ENCODE results near the gene DCBLD1.
A peak's percentile ranks its signal among the peaks of the same experiment; 100 is the strongest.

DCBLD1 gene

GRCh38 chr6:117483645-117484016, 1.2 kb downstream of the DCBLD1 start:
- no peaks in the 10 kb centered on the region for H3K36me3 Mint-ChIP-seq
- peaks cover 64% of the 10 kb centered on the region for H3K27me3 Mint-ChIP-seq

GRCh38 chr6:117484052-117484646, 1.7 kb downstream of the DCBLD1 start:
- peak overlapping the region; percentile 70 for H3K27ac Mint-ChIP-seq
- H3K27me3 Mint-ChIP-seq: peaks cover 59% of the 10 kb centered on the region
- H3K4me3 Mint-ChIP-seq: peak overlapping the region; percentile 84

More at GRCh38 chr6:117483645-117484016, 1.2 kb downstream of the DCBLD1 start:
- no peak for ATAC-seq
- Mint-ChIP-seq H3K4me3 (peak overlapping the region; percentile 84), H3K4me1 (peaks cover 19% of the 10 kb centered on the region), H3K27ac (peak overlapping the region; percentile 70), H3K9me3 (no peaks in the 10 kb centered on the region)

GRCh38 chr6:117485433-117485832, 3.0 kb downstream of the DCBLD1 start:
- Mint-ChIP-seq H3K9me3 (no peaks in the 10 kb centered on the region), H3K4me1 (peaks cover 19% of the 10 kb centered on the region)
- ATAC-seq: no peak

More at GRCh38 chr6:117484052-117484646, 1.7 kb downstream of the DCBLD1 start:
- H3K9me3 Mint-ChIP-seq: no peaks in the 10 kb centered on the region
- peaks cover 19% of the 10 kb centered on the region for H3K4me1 Mint-ChIP-seq
- no peaks in the 10 kb centered on the region for H3K36me3 Mint-ChIP-seq
- no peak for ATAC-seq

GRCh38 chr6:117487821-117488220, 5.3 kb downstream of the DCBLD1 start:
- Mint-ChIP-seq H3K36me3 (no peaks in the 10 kb centered on the region), H3K9me3 (no peaks in the 10 kb centered on the region), H3K4me3 (no peak overlapping the region), H3K27me3 (peaks cover 35% of the 10 kb centered on the region), H3K27ac (no peak overlapping the region), H3K4me1 (peaks cover 7% of the 10 kb centered on the region)
- no peak for ATAC-seq

More at GRCh38 chr6:117485433-117485832, 3.0 kb downstream of the DCBLD1 start:
- Mint-ChIP-seq H3K27me3 (peaks cover 53% of the 10 kb centered on the region), H3K27ac (no peak overlapping the region), H3K36me3 (no peaks in the 10 kb centered on the region), H3K4me3 (no peak overlapping the region)

GRCh38 chr6:117489003-117489402, 6.5 kb downstream of the DCBLD1 start:
- Mint-ChIP-seq H3K27ac (no peak overlapping the region), H3K36me3 (no peaks in the 10 kb centered on the region), H3K4me3 (no peak overlapping the region), H3K9me3 (no peaks in the 10 kb centered on the region), H3K27me3 (peaks cover 35% of the 10 kb centered on the region), H3K4me1 (no peaks in the 10 kb centered on the region)
- no peak for ATAC-seq

- H3K4me3 Mint-ChIP-seq: no peak overlapping the region
- H3K27ac Mint-ChIP-seq: no peak overlapping the region
- ATAC-seq: no peak
- H3K27me3 Mint-ChIP-seq: peaks cover 14% of the 10 kb centered on the region
- H3K9me3 Mint-ChIP-seq: no peaks in the 10 kb centered on the region
- no peaks in the 10 kb centered on the region for H3K36me3 Mint-ChIP-seq
- no peaks in the 10 kb centered on the region for H3K4me1 Mint-ChIP-seq
These were observed 9.4 kb downstream of the DCBLD1 start for GRCh38 chr6:117491916-117492315.

- Mint-ChIP-seq H3K9me3 (no peaks in the 10 kb centered on the region), H3K4me1 (no peaks in the 10 kb centered on the region), H3K36me3 (no peaks in the 10 kb centered on the region), H3K27ac (no peak overlapping the region), H3K27me3 (no peaks in the 10 kb centered on the region), H3K4me3 (no peak overlapping the region)
- ATAC-seq: no peak
These were observed 11.0 kb downstream of the DCBLD1 start for GRCh38 chr6:117493470-117493869.

GRCh38 chr6:117494283-117494682, 11.8 kb downstream of the DCBLD1 start:
- Mint-ChIP-seq H3K27ac (no peak overlapping the region), H3K36me3 (no peaks in the 10 kb centered on the region), H3K27me3 (no peaks in the 10 kb centered on the region)

GRCh38 chr6:117494694-117495318, 12.3 kb downstream of the DCBLD1 start:
- no peaks in the 10 kb centered on the region for H3K27me3 Mint-ChIP-seq
- H3K4me3 Mint-ChIP-seq: no peak overlapping the region
- no peaks in the 10 kb centered on the region for H3K36me3 Mint-ChIP-seq
- H3K27ac Mint-ChIP-seq: no peak overlapping the region
- no peaks in the 10 kb centered on the region for H3K4me1 Mint-ChIP-seq
- no peak for ATAC-seq
- no peaks in the 10 kb centered on the region for H3K9me3 Mint-ChIP-seq

More at GRCh38 chr6:117494283-117494682, 11.8 kb downstream of the DCBLD1 start:
- ATAC-seq: no peak
- Mint-ChIP-seq H3K4me1 (no peaks in the 10 kb centered on the region), H3K4me3 (no peak overlapping the region), H3K9me3 (no peaks in the 10 kb centered on the region)

GRCh38 chr6:117495425-117495824, 13.0 kb downstream of the DCBLD1 start:
- H3K36me3 Mint-ChIP-seq: no peaks in the 10 kb centered on the region
- H3K27ac Mint-ChIP-seq: no peak overlapping the region
- H3K27me3 Mint-ChIP-seq: no peaks in the 10 kb centered on the region
- H3K9me3 Mint-ChIP-seq: no peaks in the 10 kb centered on the region
- no peaks in the 10 kb centered on the region for H3K4me1 Mint-ChIP-seq
- ATAC-seq: no peak
- no peak overlapping the region for H3K4me3 Mint-ChIP-seq

GRCh38 chr6:117495869-117496268, 13.4 kb downstream of the DCBLD1 start:
- no peaks in the 10 kb centered on the region for H3K9me3 Mint-ChIP-seq
- H3K4me3 Mint-ChIP-seq: no peak overlapping the region
- no peaks in the 10 kb centered on the region for H3K27me3 Mint-ChIP-seq
- H3K27ac Mint-ChIP-seq: no peak overlapping the region
- no peaks in the 10 kb centered on the region for H3K36me3 Mint-ChIP-seq
- no peak for ATAC-seq
- H3K4me1 Mint-ChIP-seq: no peaks in the 10 kb centered on the region

- H3K4me3 Mint-ChIP-seq: no peak overlapping the region
- ATAC-seq: no peak
- no peaks in the 10 kb centered on the region for H3K36me3 Mint-ChIP-seq
These were observed 14.0 kb downstream of the DCBLD1 start for GRCh38 chr6:117496383-117496990.

GRCh38 chr6:117497237-117497636, 14.8 kb downstream of the DCBLD1 start:
- Mint-ChIP-seq H3K27ac (no peak overlapping the region), H3K9me3 (no peaks in the 10 kb centered on the region), H3K4me3 (no peak overlapping the region), H3K27me3 (no peaks in the 10 kb centered on the region), H3K4me1 (no peaks in the 10 kb centered on the region), H3K36me3 (no peaks in the 10 kb centered on the region)
- no peak for ATAC-seq

More at GRCh38 chr6:117496383-117496990, 14.0 kb downstream of the DCBLD1 start:
- Mint-ChIP-seq H3K27ac (no peak overlapping the region), H3K4me1 (no peaks in the 10 kb centered on the region), H3K27me3 (no peaks in the 10 kb centered on the region), H3K9me3 (no peaks in the 10 kb centered on the region)

- no peak overlapping the region for H3K27ac Mint-ChIP-seq
- no peaks in the 10 kb centered on the region for H3K36me3 Mint-ChIP-seq
- no peak for ATAC-seq
- H3K4me3 Mint-ChIP-seq: no peak overlapping the region
- H3K27me3 Mint-ChIP-seq: no peaks in the 10 kb centered on the region
- H3K9me3 Mint-ChIP-seq: no peaks in the 10 kb centered on the region
- H3K4me1 Mint-ChIP-seq: no peaks in the 10 kb centered on the region
These were observed 15.7 kb downstream of the DCBLD1 start for GRCh38 chr6:117498159-117498558.

- H3K27me3 Mint-ChIP-seq: no peaks in the 10 kb centered on the region
- no peaks in the 10 kb centered on the region for H3K9me3 Mint-ChIP-seq
- no peaks in the 10 kb centered on the region for H3K36me3 Mint-ChIP-seq
- H3K27ac Mint-ChIP-seq: no peak overlapping the region
- ATAC-seq: no peak
- H3K4me1 Mint-ChIP-seq: no peaks in the 10 kb centered on the region
- no peak overlapping the region for H3K4me3 Mint-ChIP-seq
These were observed 19.2 kb downstream of the DCBLD1 start for GRCh38 chr6:117501722-117502121.

- Mint-ChIP-seq H3K27me3 (no peaks in the 10 kb centered on the region), H3K4me3 (no peak overlapping the region), H3K9me3 (no peaks in the 10 kb centered on the region), H3K36me3 (no peaks in the 10 kb centered on the region), H3K4me1 (no peaks in the 10 kb centered on the region), H3K27ac (no peak overlapping the region)
- no peak for ATAC-seq
These were observed 20.1 kb downstream of the DCBLD1 start for GRCh38 chr6:117502580-117502979.

Data from stimulated activated memory B cell treated with anti-CD40 and anti-IgM and Interleukin-4, amounts not matched to agents 10 μg/mL and 1 μg/mL and 100 μg/mL, for 72 hours (primary cell).